GM12878 (cell line): ENCODE measurements around the gene ASPM.

Experiments used
- CTCF ChIP-seq, 3 experiments: IDR thresholded peaks in 2 of 3; conservative IDR thresholded peaks in 1 of 3; 2 replicates each; pipeline ENCODE4 v1.5.1; 2011; ENCODE audit warnings: low read depth in 3 of 3, low read length in 3 of 3, mild to moderate bottlenecking in 3 of 3, control low read depth in 2 of 3, moderate library complexity in 2 of 3, inconsistent platforms in 1 of 3, mixed read lengths in 1 of 3; ENCODE audit not compliant: control insufficient read depth in 2 of 3, insufficient read depth in 1 of 3; ENCODE audit errors: extremely low read depth in 1 of 3
- EP300 ChIP-seq, 2 experiments: fragments of 150-350 bp in 1 of 2; IDR thresholded peaks; 2 replicates each; pipeline ENCODE4 v1.6.1; 2011 to 2012; ENCODE audit warnings: low read depth in 2 of 2, low read length in 2 of 2, borderline replicate concordance in 1 of 2, improper control_type of control experiment in 1 of 2, inconsistent platforms in 1 of 2; ENCODE audit not compliant: control insufficient read depth in 1 of 2
- MAX ChIP-seq: IDR thresholded peaks from 2 replicates; pipeline ENCODE4 v1.6.1; 2012; ENCODE audit warnings: low read depth, low read length, improper control_type of control experiment
- RFX5 ChIP-seq: IDR thresholded peaks from 2 replicates; pipeline ENCODE4 v1.6.1; 2011; ENCODE audit warnings: low read depth, low read length, improper control_type of control experiment
- SIX5 ChIP-seq: IDR thresholded peaks from 2 replicates; pipeline ENCODE4 v1.6.1; 2011; ENCODE audit warnings: mild to moderate bottlenecking, low read depth, low read length, moderate library complexity; ENCODE audit not compliant: severe bottlenecking
- SMC3 ChIP-seq: IDR thresholded peaks from 2 replicates; pipeline ENCODE4 v1.6.1; 2011; ENCODE audit warnings: low read length, improper control_type of control experiment, borderline replicate concordance
- TAF1 ChIP-seq: IDR thresholded peaks from 2 replicates; pipeline ENCODE4 v1.6.1; 2011; ENCODE audit warnings: mild to moderate bottlenecking, low read depth, low read length, borderline replicate concordance
- TARDBP ChIP-seq: IDR thresholded peaks from 2 replicates; pipeline ENCODE4 v1.6.1; 2016; ENCODE audit warnings: borderline replicate concordance

- no peak for TF ChIP-seq CTCF (IDR thresholded peaks at IDR 0.05 in 2 of 3, conservative IDR thresholded peaks at IDR 0.05 in 1 of 3; ENCODE audit: control insufficient read depth in 2 of 3, extremely low read depth in 1 of 3, insufficient read depth in 1 of 3, low read depth in 3 of 3, low read length in 3 of 3)
- peak; percentile 86 for TF ChIP-seq MAX
- TF ChIP-seq RFX5 = no peak
- no peak for TF ChIP-seq SMC3
- no peak for TF ChIP-seq TARDBP
- TF ChIP-seq TAF1 = no peak
- no peak for TF ChIP-seq EP300 (IDR thresholded peaks at IDR 0.05; ENCODE audit: borderline replicate concordance in 1 of 2, control insufficient read depth in 1 of 2, low read depth in 2 of 2, low read length in 2 of 2)
- TF ChIP-seq SIX5 = no peak
These were observed at the start of gene ASPM for GRCh38 chr1:197146101-197147095.
